HG03095 (cell line): ENCODE results near the gene ALX1.
"Not testable (repeated sequence)": the region's sequence is repeated elsewhere in the genome, so short reads cannot be mapped to it uniquely, and the experiment has no call there.

ENCODE experiments used
- ATAC-seq: cut with Tn5 transposase; IDR thresholded peaks from one replicate; pipeline ENCODE4 v1.9.1; 2021; ENCODE audit warnings: moderate library complexity; ENCODE audit not compliant: unreplicated experiment

ALX1 gene

DNA sequence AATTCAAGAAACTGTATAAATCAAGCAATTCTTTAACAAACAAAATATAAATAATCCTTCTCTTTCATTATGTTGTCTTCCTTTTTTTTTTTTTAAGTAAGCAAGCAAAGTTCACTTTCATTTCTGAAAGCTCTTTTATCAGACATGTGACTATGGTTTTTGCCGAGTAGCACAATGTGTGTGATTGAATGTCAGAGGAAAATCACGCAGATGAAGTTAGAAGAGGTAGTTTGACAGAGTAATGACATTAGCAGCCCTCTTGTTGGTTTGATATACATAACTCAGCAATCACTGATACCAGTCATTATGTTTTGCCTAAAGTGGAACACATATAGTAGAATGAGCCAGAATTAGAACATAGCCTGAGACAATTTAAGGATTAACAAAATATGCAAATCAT, 19.0 kb downstream of the ALX1 start:
- ATAC-seq = no peak

DNA sequence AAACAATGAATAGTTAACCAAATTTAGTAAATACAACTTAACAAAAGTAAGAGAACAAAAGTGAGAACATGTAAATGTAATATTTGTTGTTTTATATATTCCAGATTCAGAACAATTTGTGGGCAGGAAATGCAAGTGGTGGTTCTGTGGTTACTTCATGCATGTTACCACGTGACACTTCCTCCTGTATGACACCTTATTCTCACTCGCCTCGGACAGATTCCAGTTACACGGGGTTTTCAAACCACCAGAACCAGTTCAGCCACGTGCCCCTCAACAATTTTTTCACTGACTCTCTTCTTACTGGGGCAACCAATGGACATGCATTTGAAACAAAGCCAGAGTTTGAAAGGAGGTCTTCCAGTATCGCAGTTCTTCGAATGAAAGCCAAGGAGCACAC, 21.0 kb downstream of the ALX1 start:
- ATAC-seq = no peak

DNA sequence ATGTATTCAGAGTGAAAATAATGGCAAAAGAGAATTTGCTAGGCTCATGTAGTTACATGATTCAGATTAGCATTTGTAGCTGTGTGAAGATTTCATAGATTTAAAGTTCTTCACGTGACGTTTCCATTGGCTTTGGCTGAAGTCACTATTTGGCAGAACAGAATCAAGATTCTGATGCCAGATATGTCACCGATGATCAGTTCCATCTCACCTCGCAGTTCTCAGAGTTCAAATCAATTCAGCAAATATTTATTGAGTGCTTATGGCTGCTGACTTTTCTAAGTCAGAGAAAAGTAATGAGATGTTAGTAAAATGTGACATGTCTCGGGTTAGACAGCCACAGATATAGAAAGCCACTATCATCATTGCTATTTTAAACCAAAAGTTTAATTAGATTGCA, 28.4 kb downstream of the ALX1 start:
- ATAC-seq = no peak

DNA sequence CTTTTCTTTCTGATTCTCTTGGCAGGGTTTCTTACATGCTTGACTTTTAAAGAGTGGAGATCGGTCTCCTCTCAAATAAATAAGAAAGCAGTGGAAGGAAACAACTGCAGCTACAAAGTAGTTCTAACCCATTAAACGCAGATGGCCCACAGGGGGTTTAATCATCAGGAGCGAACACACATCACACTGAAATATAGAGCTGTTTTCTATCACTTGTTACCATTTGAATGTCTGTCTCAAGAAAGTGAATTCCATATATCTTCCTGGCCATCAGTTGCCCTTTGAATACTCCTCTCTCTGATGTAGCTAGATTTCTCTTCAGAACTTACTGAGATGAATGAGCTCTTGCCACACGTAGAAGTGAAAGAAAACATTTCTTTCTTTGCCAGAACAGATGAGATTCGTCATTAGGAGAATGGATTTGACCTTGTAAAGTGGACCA, 29.1 kb downstream of the ALX1 start:
- ATAC-seq = no peak

DNA sequence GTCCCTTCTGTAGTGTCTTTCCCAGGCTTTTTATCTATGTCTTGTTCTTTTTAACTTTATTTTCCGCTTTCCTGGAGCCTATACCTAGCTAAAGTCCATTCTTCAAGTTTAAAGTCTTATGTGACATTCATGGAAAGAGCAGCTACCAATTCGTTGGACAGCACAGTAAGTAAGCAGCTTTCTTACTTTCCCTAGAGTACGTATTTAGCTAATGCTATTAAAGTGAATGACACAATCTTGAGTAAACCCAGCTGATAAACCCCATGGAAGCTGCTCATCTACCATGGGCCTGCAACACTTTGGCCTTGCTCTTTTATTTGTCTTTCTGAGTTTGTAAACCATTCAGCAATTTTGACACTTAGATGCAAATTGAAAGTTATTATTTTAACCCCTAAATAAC, 30.0 kb downstream of the ALX1 start:
- no peak for ATAC-seq

DNA sequence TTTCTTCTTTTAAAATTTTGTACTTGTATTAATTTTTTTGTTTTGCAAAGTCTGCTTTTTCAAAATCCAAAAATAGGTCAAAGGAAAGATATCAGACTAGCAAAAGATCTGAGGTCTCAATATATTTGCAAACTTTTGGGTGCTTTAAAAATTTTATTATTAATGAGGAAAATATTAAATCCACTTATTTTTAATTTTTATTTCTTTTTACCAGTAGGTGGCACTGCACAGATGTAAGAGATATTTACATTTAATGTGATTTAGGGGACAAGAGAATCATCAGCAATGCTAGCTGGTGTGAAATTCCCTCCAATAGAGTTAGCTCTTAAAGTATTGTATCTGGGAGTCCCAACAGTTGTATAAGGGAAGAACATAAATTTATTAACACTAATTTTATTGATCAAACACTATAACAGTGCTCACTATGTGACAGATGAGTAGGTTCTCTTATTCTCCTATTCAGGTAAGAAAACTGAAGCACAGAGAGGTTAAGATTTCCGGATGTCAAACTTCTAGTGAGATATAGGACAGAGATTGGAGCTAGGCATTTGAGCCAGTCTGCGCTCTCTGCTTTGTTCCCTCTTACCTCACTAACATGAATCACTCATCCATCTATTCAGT, 30.5 kb downstream of the ALX1 start:
- no peak for ATAC-seq

DNA sequence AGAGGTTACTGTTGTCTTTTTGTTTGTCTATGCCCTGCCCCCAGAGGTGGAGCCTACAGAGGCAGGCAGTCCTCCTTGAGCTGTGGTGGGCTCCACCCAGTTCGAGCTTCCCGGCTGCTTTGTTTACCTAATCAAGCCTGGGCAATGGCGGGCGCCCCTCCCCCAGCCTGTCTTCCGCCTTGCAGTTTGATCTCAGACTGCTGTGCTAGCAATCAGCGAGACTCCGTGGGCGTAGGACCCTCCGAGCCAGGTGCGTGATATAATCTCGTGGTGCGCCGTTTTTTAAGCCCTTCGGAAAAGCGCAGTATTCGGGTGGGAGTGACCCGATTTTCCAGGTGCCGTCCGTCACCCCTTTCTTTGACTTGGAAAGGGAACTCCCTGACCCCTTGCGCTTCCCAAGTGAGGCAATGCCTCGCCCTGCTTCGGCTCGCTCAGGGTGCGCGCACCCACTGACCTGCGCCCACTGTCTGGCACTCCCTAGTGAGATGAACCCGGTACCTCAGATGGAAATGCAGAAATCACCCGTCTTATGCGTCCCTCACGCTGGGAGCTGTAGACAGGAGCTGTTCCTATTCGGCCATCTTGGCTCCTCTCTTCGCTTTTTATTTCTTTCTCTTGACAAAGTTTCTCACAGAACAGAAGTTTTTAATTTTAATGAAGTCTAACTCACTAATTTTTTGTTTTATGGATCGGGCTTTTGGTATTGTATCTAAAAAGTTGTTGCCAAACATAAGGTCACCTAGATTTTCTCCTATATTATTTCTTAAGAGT, 38.0 kb downstream of the ALX1 start:
- ATAC-seq = not testable (repeated sequence)

DNA sequence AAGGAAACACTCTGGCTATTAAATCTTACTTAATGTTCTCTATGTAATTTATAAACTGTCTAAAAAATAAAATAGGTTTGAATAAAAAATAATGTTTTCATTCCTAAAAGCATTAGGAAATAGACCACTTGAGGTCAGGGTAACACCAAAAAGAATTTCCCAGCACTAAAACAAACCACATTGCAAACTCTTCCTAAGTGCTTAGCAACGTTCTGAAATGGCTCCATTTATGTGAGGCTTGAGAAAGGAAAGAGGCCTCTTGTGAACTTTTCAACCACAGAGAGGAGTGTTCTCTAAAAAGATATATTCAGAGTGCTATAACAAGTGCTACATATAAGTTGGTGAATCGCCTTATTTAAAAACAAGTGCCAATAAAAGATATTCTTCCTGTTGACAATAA, 42.7 kb downstream of the ALX1 start:
- ATAC-seq = no peak

DNA sequence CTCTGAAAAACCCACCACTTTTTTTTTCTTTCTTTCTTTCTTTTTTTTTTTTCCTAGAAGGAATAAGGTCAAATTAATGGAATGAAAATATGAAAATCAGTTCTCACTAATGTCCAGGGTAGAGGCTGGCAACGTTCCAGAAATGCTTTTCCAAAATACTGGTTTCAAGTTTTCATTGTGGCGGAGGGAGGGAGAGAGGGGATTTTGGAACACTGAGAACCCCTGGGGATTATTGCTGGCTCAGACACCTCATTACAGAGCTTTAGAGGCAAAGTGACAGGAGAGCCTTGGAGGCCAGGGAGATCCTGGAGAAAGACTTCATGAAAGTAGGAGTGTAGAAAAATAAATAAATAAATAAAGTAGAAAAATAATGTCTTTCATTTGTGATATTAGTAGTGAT, 45.4 kb downstream of the ALX1 start:
- no peak for ATAC-seq

DNA sequence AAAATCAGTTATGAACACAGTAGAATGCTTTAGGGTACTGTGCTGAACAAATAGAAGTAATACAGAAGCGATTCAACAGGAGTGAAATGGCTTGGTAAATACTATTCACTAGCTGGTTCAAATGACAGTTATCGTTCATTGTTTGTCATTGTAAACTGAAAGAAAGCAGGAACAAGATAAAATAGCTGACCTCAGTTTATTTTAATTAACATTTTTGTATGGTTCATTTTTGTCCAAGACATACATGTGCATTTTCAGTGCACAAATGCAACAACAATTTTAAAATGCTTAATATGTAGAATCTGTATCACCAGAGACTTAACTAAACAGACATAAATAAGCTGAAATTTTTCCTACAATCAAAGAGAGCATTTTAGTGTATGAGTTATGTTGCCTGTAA, 49.9 kb downstream of the ALX1 start:
- no peak for ATAC-seq

DNA sequence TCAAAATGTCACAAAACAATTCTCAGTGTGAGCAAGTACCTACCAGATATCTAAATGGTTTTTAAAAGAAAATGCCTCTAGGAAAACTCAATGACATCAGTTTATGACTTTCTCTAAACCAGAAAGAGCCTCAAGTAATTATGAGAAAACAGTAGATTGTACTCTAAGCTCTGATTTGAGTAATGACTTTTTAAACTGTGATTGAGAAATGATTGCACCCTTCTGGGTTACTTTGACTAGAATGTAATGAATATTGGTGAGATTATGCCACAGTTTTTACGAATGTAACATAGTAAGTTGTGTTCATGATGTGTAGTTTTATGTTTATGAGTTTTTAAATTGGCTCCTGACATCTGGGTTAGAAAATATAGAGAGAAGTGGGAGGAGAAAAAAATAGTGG, 68.8 kb downstream of the ALX1 start:
- no peak for ATAC-seq

DNA sequence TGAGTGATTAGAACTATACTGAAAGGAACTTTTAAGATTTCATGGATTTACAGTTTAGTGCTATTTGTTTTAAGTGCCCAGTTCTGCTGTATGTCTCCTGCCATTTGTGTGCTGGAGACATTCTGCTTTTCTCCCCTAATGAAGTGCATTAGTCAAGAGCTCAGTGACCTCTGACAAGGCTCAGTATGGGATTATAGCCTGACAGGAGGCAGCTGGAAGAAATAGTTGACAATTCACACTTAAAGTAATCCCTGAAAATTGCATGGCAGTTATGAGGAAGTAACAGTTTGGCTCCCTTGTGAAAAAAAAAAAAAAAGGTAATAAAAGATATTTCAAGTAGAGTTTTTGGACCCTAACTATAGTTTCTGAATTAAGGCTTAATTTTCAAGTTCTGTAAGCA, 70.3 kb downstream of the ALX1 start:
- ATAC-seq = no peak
